HG03442 (cell line): ENCODE data around the gene HAGHL.
"Not testable (repeated sequence)": the region's sequence is repeated elsewhere in the genome, so short reads cannot be mapped to it uniquely, and the experiment has no call there.

Experiments used
- ATAC-seq: cut with Tn5 transposase; IDR thresholded peaks from one replicate; pipeline ENCODE4 v1.9.1; 2021; ENCODE audit warnings: mild to moderate bottlenecking, moderate library complexity; ENCODE audit not compliant: unreplicated experiment

Gene HAGHL

GRCh38 chr16:686459-687260 lies 40.2 kb upstream of the HAGHL start:
- ATAC-seq = no peak

DNA sequence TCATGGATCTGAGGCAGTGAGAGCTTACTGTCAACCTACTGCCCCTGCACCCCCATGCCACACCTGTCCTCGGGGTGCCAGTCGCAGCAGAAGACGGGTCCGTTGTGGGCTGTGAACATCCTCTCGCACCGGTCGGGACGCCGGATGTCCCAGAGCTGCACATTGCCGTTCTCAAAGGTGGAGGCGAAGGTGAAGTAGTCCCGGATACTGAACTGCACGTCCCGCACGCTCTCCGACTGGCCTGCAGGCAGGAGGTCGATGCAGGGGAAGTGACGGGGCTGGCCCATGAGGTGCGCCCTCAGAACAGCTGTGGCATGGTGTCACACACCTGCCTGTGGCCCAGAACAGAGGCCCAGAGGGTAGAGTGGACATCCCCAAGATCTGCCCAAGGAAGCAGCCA lies 39.4 kb upstream of the HAGHL start:
- ATAC-seq = no peak

- ATAC-seq = no peak
Observed at GRCh38 chr16:689175-689897, 37.6 kb upstream of the HAGHL start.

DNA sequence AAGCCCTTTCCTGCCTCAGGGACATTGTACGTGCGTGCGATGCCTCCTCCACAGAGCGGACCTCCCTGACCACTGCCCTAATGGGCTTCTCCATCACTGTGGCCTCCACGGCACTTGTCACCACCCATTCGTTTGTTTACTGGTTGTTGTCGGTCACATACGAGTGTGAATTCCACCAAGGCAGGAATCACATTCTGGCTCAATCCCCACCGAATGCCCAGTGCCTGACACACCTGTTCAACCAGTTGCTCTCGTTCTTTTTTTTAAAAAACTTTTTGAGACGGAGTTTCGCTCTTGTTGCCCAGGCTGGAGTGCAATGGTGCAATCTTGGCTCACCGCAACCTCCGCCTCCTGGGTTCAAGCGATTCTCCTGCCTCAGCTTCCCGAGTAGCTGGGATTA lies 35.7 kb upstream of the HAGHL start:
- not testable (repeated sequence) for ATAC-seq

DNA sequence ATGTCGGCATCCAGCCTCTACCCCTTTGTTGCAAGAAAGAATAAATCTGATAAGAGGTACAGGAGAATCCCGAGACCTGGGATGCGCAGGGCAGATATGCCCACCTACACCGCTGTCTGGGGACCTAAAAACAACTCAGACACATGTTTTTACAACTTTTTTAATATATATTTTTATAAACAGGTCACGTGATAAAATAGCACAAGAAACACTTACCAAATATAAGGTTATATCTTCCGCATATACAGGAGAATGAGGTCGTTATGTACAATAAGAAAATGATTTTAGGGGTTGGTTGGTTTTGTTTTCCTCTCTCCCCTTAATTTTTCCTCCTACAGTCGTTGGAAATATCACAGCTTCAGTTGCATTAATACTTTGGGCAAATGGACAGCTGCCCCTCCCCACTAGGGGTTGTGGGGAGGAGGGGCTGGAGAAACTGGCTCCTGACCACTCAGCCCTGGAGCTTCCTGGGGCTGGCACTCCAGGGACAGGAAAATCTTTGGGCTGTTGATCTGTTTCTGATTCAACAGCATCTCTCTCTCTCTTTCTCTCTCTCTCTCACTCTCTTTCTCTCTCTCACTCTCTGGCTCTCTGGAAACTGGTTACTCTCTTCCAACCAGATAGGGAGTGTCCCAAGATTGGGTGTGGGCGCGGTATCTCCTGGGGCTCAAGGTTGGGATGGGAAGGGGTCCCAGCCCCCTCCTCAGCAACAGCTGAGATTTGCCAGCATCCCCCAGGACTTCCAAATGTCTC lies 34.4 kb upstream of the HAGHL start:
- no peak for ATAC-seq

- no peak for ATAC-seq
Observed at GRCh38 chr16:693364-693763, 33.5 kb upstream of the HAGHL start.

DNA sequence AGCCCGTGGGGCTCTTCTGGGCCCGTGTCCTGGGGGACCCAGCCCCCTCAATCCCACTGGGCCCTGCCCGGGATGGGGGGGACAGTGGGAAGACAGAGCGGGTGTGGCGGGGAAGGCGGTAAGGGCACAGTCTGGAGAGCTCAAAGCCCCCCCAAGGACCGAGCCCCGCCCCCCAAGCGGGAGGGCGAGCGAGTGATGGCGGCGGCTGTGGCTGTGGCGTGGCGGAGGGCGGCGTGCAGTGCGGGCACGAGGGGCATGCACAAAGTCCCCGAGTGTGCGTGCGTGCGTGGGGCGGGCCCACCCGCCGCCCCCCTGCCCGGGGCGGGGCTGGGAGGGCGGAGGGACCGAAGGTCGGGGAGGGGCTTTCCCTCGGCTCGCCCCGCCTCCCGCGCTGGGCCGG lies 33.1 kb upstream of the HAGHL start:
- no peak for ATAC-seq

- no peak for ATAC-seq
Observed at GRCh38 chr16:694187-694862, 32.6 kb upstream of the HAGHL start.

DNA sequence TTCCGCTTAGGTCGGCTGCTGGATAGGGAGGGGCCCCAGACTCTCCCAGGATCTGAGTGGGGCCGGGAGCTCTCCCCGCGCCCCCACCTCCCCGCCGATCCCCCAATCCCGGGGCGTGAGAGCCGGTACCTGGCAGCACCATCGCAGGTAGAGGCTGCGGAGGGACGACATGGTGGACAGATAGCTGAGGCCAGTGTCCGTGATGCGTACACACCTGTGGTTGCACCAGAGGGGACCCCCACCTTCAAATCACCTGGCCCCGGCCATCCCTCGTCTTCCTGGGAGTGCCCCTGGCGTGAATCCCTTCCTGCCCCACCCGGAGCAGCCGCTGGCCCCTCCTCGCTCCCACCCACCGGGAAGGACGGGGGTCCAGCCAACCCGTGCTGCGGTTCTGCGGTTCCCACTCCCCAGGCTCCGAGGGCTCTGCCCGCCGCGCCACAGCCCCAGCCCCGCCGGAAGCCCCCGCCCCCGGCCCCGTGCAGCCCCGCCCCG lies 32.0 kb upstream of the HAGHL start:
- no peak for ATAC-seq

GRCh38 chr16:695355-696089 lies 31.4 kb upstream of the HAGHL start:
- peak; percentile 44 for ATAC-seq

DNA sequence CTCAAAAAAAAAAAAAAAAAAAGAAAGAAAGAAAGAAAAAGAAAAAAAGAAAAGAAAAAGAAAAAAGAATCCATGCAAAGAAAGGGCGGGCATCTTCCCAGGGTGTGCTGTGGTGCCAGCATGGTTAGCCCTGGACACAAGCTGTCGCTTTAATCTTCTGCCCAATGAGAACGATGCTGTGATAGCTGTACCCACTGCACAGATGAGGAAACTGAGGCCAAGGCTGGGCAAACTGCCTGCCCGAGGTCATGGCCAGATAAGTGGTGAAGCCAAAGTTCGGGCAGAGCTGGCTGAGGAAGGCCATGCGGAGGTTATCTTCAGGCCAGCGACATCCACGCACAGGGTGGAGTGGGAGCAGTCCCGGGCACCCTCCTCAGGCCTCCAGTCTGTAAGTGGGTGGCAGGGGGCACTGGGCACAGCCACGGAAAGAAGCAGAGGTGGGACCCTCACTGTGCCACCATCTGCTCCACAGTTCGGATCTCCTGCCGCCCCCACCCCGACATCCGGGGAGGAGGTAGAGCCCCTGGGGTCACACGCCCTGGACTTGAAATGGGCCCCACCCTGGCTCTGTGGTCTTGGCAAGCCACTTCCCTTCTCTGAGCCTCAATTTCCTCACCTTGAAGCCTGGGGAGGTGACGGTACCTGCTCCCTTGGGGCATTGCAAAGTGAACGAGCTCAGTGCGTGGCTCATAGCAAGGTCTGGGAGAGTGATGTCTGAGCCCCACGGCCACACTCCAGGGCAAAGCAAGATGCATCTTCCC lies 27.8 kb upstream of the HAGHL start:
- no peak for ATAC-seq

GRCh38 chr16:700684-701584 lies 26.0 kb upstream of the HAGHL start:
- ATAC-seq = no peak

DNA sequence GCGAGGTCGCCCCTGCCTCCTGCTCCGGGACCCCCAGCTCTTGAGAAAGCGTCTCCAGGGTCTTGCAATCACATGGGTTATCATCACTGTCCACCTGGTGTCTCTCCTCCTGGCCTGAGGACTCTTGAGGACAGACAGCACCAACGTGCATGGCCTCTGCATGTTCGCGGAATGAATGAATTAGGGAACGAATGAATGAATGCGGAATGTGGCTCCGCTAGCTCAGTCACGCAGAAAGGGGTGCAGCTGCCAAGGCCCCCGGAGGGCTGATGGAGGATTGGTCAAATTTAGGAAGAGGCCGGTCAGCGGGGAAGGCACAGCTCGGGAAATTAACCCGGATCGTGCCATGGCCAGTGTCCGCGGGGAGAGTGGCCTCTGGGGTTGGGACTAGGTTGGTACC lies 24.6 kb upstream of the HAGHL start:
- ATAC-seq = no peak

DNA sequence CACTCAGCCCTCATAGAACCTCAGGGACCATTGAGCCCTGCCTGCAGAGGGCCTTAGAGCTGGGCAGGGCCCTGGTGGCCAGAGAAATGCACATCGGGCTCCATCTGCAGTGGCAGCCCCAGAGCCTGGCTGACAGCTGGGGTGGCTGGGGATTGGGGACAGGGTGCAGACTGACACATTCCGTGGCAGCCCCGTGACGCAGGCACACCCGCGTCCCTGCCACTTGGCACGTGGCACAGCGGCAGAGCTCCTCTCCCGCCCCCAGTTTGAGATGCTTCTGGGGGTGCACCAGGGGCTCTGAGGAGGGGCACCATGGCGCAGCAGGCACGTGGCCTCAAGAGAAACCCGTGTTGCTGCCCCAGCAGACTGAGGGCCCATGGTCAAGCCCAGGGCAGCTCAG lies 23.5 kb upstream of the HAGHL start:
- ATAC-seq = no peak

DNA sequence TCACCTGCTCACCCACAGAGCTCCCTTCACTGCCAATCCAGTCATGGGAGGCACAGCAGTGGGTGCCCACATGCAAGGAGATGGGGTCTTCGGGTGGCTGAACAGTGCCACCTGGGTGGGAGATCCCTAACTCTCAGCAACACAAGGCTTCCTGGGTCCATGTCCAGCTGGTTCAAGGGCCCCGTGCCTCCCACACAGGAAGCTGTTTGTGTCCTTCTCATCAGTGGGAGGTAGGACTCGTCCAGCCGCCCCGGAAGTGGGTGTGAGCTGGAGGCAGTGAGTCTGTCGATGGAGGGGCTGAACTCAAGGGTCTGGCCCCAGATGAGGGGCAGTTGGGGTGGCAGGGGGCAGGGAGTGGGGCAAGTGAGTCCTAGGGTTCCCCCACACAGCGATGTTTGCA lies 22.9 kb upstream of the HAGHL start:
- no peak for ATAC-seq

GRCh38 chr16:704552-705380 lies 22.1 kb upstream of the HAGHL start:
- ATAC-seq = no peak

DNA sequence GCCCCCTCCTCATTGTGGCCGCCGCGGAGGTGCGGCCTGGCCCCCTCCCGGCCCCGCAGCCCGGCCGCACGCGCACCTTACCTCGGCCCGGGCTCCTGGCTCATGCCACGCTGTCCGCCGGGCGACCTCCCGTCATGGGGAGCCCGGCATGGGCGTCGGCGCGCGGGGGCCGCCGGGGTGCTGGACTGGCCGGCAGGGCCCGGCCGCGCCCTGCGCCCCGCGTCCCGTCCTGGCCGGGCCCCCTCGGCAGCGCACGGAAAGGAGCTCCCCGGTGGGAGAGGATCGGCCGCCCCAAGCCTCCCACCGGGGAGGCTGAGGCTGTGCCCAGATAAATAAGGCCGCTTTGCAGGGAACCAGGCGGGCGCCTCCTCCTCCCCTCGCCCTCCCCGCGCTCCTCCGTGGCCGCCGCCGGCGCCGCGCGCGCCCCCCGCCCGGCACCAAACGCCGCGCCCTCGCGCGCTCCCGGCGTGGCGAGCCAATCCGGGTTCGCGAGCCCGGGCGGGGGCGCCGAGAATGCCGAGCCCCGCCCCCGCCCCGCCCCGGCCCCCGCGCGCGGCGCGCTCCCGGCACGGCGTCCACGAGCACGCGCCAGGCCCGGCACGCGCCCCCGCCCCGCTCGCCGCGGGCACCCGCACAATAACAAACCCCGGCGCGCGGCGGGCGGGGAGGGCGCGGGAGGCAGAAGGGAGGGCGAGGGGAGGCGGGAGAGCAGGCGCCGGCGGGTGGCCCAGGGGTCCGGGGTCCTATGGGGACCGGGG lies 21.3 kb upstream of the HAGHL start, which contains the start of gene FBXL16:
Gene FBXL16, minus strand, starts transcription at position 371 of the 758 bp plus-strand sequence. CDS start 8,396 bp downstream, outside the sequence.
- ATAC-seq = no peak
